Hepatocyte (in vitro differentiated cells): ENCODE measurements around the gene VTN.

ENCODE experiments used
- EZH2 ChIP-seq: fragments of 200-600 bp; sonication (generic); IDR thresholded peaks from 2 replicates; pipeline ENCODE4 v1.6.1; 2016; ENCODE audit warnings: antibody characterized with exemption, mild to moderate bottlenecking, borderline replicate concordance
- EZH2phosphoT487 ChIP-seq: fragments of 200-600 bp; sonication (generic); IDR thresholded peaks from one replicate; pipeline ENCODE4 v1.6.1; 2018; ENCODE audit warnings: antibody characterized with exemption, mild to moderate bottlenecking, low read depth, moderate library complexity; ENCODE audit not compliant: unreplicated experiment, severe bottlenecking
- TF ChIP-seq, protein P1 (sequence below): fragments of 200-600 bp; sonication (generic); IDR thresholded peaks from 2 replicates; pipeline ENCODE4 v1.5.1; 2016; ENCODE audit warnings: antibody characterized with exemption, mild to moderate bottlenecking; ENCODE audit not compliant: poor library complexity

DNA sequence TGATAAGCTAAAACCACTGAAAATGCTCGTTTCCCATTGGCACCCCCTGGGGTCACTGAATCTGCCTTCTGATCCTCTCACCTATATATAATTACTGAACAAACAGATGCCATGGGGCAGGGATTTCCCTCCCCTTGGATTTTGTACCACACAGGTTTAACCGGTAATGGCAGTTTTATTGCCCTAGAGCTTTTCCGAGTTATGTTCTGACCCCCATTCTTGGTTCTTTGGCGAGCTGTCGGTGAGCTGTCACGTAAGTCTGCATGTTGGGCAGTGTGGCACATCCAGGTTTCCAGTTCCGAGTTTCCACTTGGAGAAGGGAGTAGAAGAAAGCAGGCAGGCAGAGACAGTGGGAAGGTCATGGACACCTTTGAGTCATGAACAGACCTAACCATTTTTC is 44.0 kb downstream of the VTN start:
- TF ChIP-seq EZH2phosphoT487 = no peak
- TF ChIP-seq, protein P1, sequence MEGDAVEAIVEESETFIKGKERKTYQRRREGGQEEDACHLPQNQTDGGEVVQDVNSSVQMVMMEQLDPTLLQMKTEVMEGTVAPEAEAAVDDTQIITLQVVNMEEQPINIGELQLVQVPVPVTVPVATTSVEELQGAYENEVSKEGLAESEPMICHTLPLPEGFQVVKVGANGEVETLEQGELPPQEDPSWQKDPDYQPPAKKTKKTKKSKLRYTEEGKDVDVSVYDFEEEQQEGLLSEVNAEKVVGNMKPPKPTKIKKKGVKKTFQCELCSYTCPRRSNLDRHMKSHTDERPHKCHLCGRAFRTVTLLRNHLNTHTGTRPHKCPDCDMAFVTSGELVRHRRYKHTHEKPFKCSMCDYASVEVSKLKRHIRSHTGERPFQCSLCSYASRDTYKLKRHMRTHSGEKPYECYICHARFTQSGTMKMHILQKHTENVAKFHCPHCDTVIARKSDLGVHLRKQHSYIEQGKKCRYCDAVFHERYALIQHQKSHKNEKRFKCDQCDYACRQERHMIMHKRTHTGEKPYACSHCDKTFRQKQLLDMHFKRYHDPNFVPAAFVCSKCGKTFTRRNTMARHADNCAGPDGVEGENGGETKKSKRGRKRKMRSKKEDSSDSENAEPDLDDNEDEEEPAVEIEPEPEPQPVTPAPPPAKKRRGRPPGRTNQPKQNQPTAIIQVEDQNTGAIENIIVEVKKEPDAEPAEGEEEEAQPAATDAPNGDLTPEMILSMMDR = no peak
- no peak for TF ChIP-seq EZH2
